ENCODE results near the gene ATP2A3. TPM values are rescaled to one million over a fixed set of nuclear protein-coding genes. Genes with fewer than 3 reads are reported as not detected.

The ATP2A3 gene
- polyA plus RNA-seq, 3 donors = 6.9 to 46.5 (median 9.5) TPM

- intact Hi-C loops (cut with micrococcal nuclease) = loop anchor here (2.0 to 10.0 kb wide), 3 partner anchors 44 to 52 kb away; partner anchors contain the start of gene ATP2A3 (in 1 of the 2)
- peaks cover 49% of the 10 kb centered on the region for H3K4me1 Mint-ChIP-seq
- peak overlapping the region; percentile 94 to 99 (median 98) for H3K27ac Mint-ChIP-seq
- H3K27me3 ChIP-seq (ENCODE audit: control insufficient read depth in 2 of 2, insufficient read depth in 2 of 2, low read length in 2 of 2) = no peaks in the 10 kb centered on the region
- peak overlapping the region in 2 of 3 experiments; percentile 77 to 92 for H3K4me3 ChIP-seq (replicated peaks in 1 of 3; ENCODE audit: low read depth in 2 of 3, low read length in 3 of 3)
- peak overlapping the region; percentile 80 to 96 for H3K27ac ChIP-seq (ENCODE audit: low read depth in 1 of 2, low read length in 2 of 2)
- no peaks in the 10 kb centered on the region for H3K9me3 ChIP-seq (replicated peaks in 1 of 2; ENCODE audit: control insufficient read depth in 1 of 2, insufficient read depth in 1 of 2, low read length in 2 of 2)
- peaks cover 0 to 4% of the 10 kb centered on the region in 2 donors for H3K36me3 ChIP-seq (replicated peaks in 1 of 2; ENCODE audit: control insufficient read depth in 1 of 2, insufficient read depth in 2 of 2, low read length in 2 of 2)
- 0% methylated on average over 7 of the region's 10 CpGs for WGBS (ENCODE audit: insufficient coverage)
- peak overlapping the region; percentile 99 for H3K4me2 ChIP-seq (replicated peaks; ENCODE audit: extremely low read depth, low read length, poor library complexity, severe bottlenecking)
- peak overlapping the region; percentile 91 for H3K9ac ChIP-seq (ENCODE audit: insufficient read depth, low read length, poor library complexity, severe bottlenecking)
- H3K36me3 Mint-ChIP-seq = peaks cover 18 to 22% of the 10 kb centered on the region in 2 donors
- TF ChIP-seq CTCF (IDR thresholded peaks at IDR 0.05) = no peak
- peak; percentile 55 to 58 (median 57) for DNase-seq
- peaks cover 53% of the 10 kb centered on the region for H3K79me2 ChIP-seq (ENCODE audit: insufficient read depth, low read length)
- H2AFZ ChIP-seq (ENCODE audit: insufficient read depth, low read depth, low read length, poor library complexity, severe bottlenecking) = peak overlapping the region; percentile 73
- peak overlapping the region; percentile 96 to 97 for H3K4me3 Mint-ChIP-seq
- H3K9me3 Mint-ChIP-seq = peaks cover 0 to 4% (median 0%) of the 10 kb centered on the region in 7 donors
- peaks cover 61 to 68% of the 10 kb centered on the region in 2 donors for H3K4me1 ChIP-seq (ENCODE audit: control insufficient read depth in 1 of 2, insufficient read depth in 2 of 2, low read length in 2 of 2)
- peaks cover 40% of the 10 kb centered on the region for H4K20me1 ChIP-seq (ENCODE audit: insufficient read depth, low read length)
- peaks cover 0 to 5% (median 2%) of the 10 kb centered on the region in 3 donors for H3K27me3 Mint-ChIP-seq (ENCODE audit: low read depth in 3 of 3)
These were observed 47.4 kb downstream of the ATP2A3 start for GRCh38 chr17:3916825-3917224.

- DNase-seq = peak; percentile 68 to 88 (median 75)
- H3K4me1 ChIP-seq (ENCODE audit: control insufficient read depth in 1 of 2, insufficient read depth in 2 of 2, low read length in 2 of 2) = peaks cover 68 to 75% of the 10 kb centered on the region in 2 donors
- peak within 1 kb of the TSS; percentile 75 to 92 (median 77) for H3K4me3 ChIP-seq (replicated peaks in 1 of 3; ENCODE audit: low read depth in 2 of 3, low read length in 3 of 3)
- Mint-ChIP-seq H3K4me1 (peaks cover 56% of the 10 kb centered on the region), H3K9me3 (peaks cover 0 to 4% (median 0%) of the 10 kb centered on the region in 7 donors), H3K27ac (peak within 1 kb of the TSS; percentile 94 to 99 (median 98)), H3K36me3 (peaks cover 21 to 29% of the 10 kb centered on the region in 2 donors), H3K4me3 (peak within 1 kb of the TSS; percentile 96 to 97), H3K27me3 (ENCODE audit: low read depth in 3 of 3) (peaks cover 0 to 7% (median 1%) of the 10 kb centered on the region in 3 donors)
- peak within 1 kb of the TSS; percentile 73 for H2AFZ ChIP-seq (ENCODE audit: insufficient read depth, low read depth, low read length, poor library complexity, severe bottlenecking)
- H3K9ac ChIP-seq (ENCODE audit: insufficient read depth, low read length, poor library complexity, severe bottlenecking) = peak within 1 kb of the TSS; percentile 91
- H3K9me3 ChIP-seq (replicated peaks in 1 of 2; ENCODE audit: control insufficient read depth in 1 of 2, insufficient read depth in 1 of 2, low read length in 2 of 2) = no peaks in the 10 kb centered on the region
- H3K36me3 ChIP-seq (replicated peaks in 1 of 2; ENCODE audit: control insufficient read depth in 1 of 2, insufficient read depth in 2 of 2, low read length in 2 of 2) = peaks cover 0 to 4% of the 10 kb centered on the region in 2 donors
- H3K27ac ChIP-seq (ENCODE audit: low read depth in 1 of 2, low read length in 2 of 2) = peak within 1 kb of the TSS; percentile 80 to 96
- H4K20me1 ChIP-seq (ENCODE audit: insufficient read depth, low read length) = peaks cover 47% of the 10 kb centered on the region
- no peaks in the 10 kb centered on the region for H3K27me3 ChIP-seq (ENCODE audit: control insufficient read depth in 2 of 2, insufficient read depth in 2 of 2, low read length in 2 of 2)
- peak within 1 kb of the TSS; percentile 99 for H3K4me2 ChIP-seq (replicated peaks; ENCODE audit: extremely low read depth, low read length, poor library complexity, severe bottlenecking)
- intact Hi-C loops (cut with micrococcal nuclease) = loop anchor here (2.0 to 10.0 kb wide), 4 partner anchors 23 to 51 kb away; partner anchors contain the start of genes ATP2A3 (in 1 of the 2) and CAMKK1 (in 1 of the 2)
- H3K79me2 ChIP-seq (ENCODE audit: insufficient read depth, low read length) = peaks cover 60% of the 10 kb centered on the region
- TF ChIP-seq CTCF (IDR thresholded peaks at IDR 0.05) = no peak
- WGBS (ENCODE audit: insufficient coverage) = under 1% methylated on average over 21 of the region's 28 CpGs
These were observed 48.1 kb downstream of the ATP2A3 start, which contains the start of gene P2RX1 for GRCh38 chr17:3915995-3916696. TSS of gene P2RX1 (minus strand) at chr17:3916465. CDS start at chr17:3916225, 240 bp downstream.

All from CD14-positive monocyte (primary cell).